OCI-M1 (cell line): ENCODE results near the gene CCND3.
A peak's percentile ranks its signal among the peaks of the same experiment; 100 is the strongest.
"Not testable (repeated sequence)": the region's sequence is repeated elsewhere in the genome, so short reads cannot be mapped to it uniquely, and the experiment has no call there.

Source experiments
- DNase-seq: peaks from one replicate; lab custom pipeline; 2025; lab: John Stamatoyannopoulos, UW

The CCND3 gene

GRCh38 chr6:41947581-41948220 lies 6.1 kb upstream of the CCND3 start:
- no peak for DNase-seq

GRCh38 chr6:41943456-41943855 lies 1.8 kb upstream of the CCND3 start:
- DNase-seq, result no peak

GRCh38 chr6:41942882-41943281 lies 1.3 kb upstream of the CCND3 start:
- DNase-seq, result not testable (repeated sequence)

GRCh38 chr6:41942067-41942851 lies 651 bp upstream of the CCND3 start:
- no peak for DNase-seq

GRCh38 chr6:41940759-41941279 lies 789 bp downstream of the CCND3 start:
- peak; percentile 81 for DNase-seq

- DNase-seq, result peak; percentile 96
Observed at GRCh38 chr6:41939848-41940758, 1.5 kb downstream of the CCND3 start.

- peak; percentile 99 for DNase-seq
Observed at GRCh38 chr6:41939176-41939847, 2.3 kb downstream of the CCND3 start.

GRCh38 chr6:41938590-41939175 lies 2.9 kb downstream of the CCND3 start:
- no peak for DNase-seq

GRCh38 chr6:41937861-41938574 lies 3.6 kb downstream of the CCND3 start:
- DNase-seq, result peak; percentile 96

- DNase-seq, result no peak
Observed at GRCh38 chr6:41937472-41937860, 4.1 kb downstream of the CCND3 start.

GRCh38 chr6:41936073-41936837 lies 5.4 kb downstream of the CCND3 start:
- DNase-seq, result peak; percentile 100

- DNase-seq, result peak; percentile 61
Observed at GRCh38 chr6:41935685-41936072, 5.9 kb downstream of the CCND3 start.

GRCh38 chr6:41935193-41935574 lies 6.4 kb downstream of the CCND3 start:
- DNase-seq, result peak; percentile 54

GRCh38 chr6:41934278-41935192 lies 7.1 kb downstream of the CCND3 start:
- peak; percentile 44 for DNase-seq

- DNase-seq, result no peak
Observed at GRCh38 chr6:41932378-41932777, 9.2 kb downstream of the CCND3 start.

- no peak for DNase-seq
Observed at GRCh38 chr6:41931792-41932191, 9.8 kb downstream of the CCND3 start.

- no peak for DNase-seq
Observed at GRCh38 chr6:41929924-41930323, 11.7 kb downstream of the CCND3 start.

- no peak for DNase-seq
Observed at GRCh38 chr6:41927253-41927652, 14.4 kb downstream of the CCND3 start.

GRCh38 chr6:41922154-41922553 lies 19.5 kb downstream of the CCND3 start:
- DNase-seq, result peak; percentile 48
